Measurements from ENCODE around the gene NACC2.

The NACC2 gene

DNA sequence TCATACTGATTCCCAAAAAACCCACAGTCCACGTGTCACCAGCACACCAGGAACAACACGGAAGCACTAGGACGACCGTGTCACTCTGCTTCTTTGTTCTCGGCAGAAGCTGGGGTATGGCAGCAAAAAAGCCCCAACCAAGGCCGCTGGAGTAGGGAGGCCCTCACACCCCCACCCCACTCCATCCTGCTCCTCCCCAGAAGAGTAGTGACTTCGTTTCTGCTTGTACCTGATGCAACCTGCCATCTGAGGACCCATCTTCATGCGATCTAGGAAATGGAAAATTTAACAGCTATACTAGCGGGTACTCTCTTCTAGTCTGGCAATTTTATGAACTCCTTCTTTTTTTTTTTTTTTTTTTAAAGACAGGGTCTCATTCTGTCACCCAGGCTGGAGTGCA, 137.7 kb downstream of the NACC2 start:
- DNase-seq (ENCODE audit: low read depth) = no peak

DNA sequence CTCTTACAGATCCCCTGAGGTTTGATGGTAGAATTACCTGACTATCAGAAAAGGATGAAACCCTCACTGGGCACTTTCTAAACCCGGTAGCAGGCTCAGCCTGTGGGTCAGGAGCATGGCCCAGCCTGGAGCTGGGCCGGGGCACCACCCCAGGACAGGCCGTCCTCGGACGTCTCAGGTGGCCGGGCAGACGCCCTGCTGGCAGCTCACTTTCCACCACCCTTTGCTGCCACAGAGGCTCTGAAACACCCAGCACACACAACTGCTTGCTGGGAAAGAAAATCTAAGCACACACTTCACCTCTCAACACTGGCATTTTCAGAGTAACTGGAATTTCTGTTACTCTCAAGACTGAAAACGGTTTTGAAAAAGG, 138.3 kb downstream of the NACC2 start:
- no peak for DNase-seq (ENCODE audit: low read depth)
